Panc1 (cell line): ENCODE data around the gene EFR3B.

ENCODE experiments used
- CTCF ChIP-seq: fragments of 450-650 bp; IDR thresholded peaks from 2 replicates; pipeline ENCODE4 v1.5.1; 2017; ENCODE audit warnings: mild to moderate bottlenecking
- POLR2AphosphoS5 ChIP-seq: IDR thresholded peaks from 2 replicates; pipeline ENCODE4 v1.6.1; 2012; ENCODE audit warnings: mild to moderate bottlenecking, low read depth, low read length, moderate library complexity
- TCF7L2 ChIP-seq: IDR thresholded peaks from 2 replicates; pipeline ENCODE4 v1.6.1; 2011; ENCODE audit warnings: mild to moderate bottlenecking, low read depth, low read length, inconsistent platforms
- TF ChIP-seq, protein P1 (sequence below), 2 experiments: IDR thresholded peaks; 2 replicates each; pipeline ENCODE4 v1.6.1; 2011 to 2012; ENCODE audit warnings: low read depth in 2 of 2, control low read depth in 1 of 2, low read length in 1 of 2, mild to moderate bottlenecking in 1 of 2, moderate library complexity in 1 of 2; ENCODE audit not compliant: insufficient read depth in 1 of 2

DNA sequence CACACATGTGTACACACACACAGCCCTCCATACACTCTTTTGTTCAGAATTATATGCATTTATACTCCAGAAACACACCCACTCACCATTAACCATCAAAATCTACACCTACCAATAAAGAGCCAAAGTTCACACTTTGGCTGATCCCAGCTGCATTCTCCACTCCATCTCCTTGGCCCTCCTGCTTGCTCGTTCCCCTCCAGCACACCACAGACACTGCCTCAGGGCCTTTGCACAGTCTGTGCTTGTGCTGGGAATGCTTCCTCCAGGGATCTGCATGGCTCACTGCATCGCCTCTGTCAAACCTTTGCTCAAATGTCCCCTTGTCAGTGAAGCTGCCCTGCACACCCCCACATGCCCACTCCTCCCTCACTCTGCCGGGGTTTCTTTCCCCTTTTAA is 80.5 kb downstream of the EFR3B start:
- TF ChIP-seq CTCF (no peak), POLR2AphosphoS5 (no peak), TCF7L2 (no peak)
- TF ChIP-seq, protein P1, sequence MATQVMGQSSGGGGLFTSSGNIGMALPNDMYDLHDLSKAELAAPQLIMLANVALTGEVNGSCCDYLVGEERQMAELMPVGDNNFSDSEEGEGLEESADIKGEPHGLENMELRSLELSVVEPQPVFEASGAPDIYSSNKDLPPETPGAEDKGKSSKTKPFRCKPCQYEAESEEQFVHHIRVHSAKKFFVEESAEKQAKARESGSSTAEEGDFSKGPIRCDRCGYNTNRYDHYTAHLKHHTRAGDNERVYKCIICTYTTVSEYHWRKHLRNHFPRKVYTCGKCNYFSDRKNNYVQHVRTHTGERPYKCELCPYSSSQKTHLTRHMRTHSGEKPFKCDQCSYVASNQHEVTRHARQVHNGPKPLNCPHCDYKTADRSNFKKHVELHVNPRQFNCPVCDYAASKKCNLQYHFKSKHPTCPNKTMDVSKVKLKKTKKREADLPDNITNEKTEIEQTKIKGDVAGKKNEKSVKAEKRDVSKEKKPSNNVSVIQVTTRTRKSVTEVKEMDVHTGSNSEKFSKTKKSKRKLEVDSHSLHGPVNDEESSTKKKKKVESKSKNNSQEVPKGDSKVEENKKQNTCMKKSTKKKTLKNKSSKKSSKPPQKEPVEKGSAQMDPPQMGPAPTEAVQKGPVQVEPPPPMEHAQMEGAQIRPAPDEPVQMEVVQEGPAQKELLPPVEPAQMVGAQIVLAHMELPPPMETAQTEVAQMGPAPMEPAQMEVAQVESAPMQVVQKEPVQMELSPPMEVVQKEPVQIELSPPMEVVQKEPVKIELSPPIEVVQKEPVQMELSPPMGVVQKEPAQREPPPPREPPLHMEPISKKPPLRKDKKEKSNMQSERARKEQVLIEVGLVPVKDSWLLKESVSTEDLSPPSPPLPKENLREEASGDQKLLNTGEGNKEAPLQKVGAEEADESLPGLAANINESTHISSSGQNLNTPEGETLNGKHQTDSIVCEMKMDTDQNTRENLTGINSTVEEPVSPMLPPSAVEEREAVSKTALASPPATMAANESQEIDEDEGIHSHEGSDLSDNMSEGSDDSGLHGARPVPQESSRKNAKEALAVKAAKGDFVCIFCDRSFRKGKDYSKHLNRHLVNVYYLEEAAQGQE (IDR thresholded peaks at IDR 0.05; ENCODE audit: insufficient read depth in 1 of 2, low read depth in 2 of 2, low read length in 1 of 2) = no peak
